Mesothelial cell of epicardium (in vitro differentiated cells): ENCODE data around the gene SPATA46. TPM values are rescaled to one million over a fixed set of nuclear protein-coding genes. Genes with fewer than 3 reads are reported as not detected.
"Not testable (repeated sequence)": the region's sequence is repeated elsewhere in the genome, so short reads cannot be mapped to it uniquely, and the experiment has no call there.

ENCODE experiments used
- DNase-seq, 2 experiments: peaks; one replicate each; pipeline ENCODE4 v3.0.0; 2021; ENCODE audit warnings: low spot score in 2 of 2; ENCODE audit not compliant: unreplicated experiment in 2 of 2
- H3K27ac Mint-ChIP-seq: 2 replicates; pipeline ENCODE4 v1.8.0; 2021; ENCODE audit warnings: mixed read lengths
- H3K27me3 Mint-ChIP-seq: 2 replicates; pipeline ENCODE4 v1.8.0; 2021; ENCODE audit warnings: low read depth, mixed read lengths
- H3K36me3 Mint-ChIP-seq: 2 replicates; pipeline ENCODE4 v1.8.0; 2021; ENCODE audit warnings: mixed read lengths
- H3K4me1 Mint-ChIP-seq: 2 replicates; pipeline ENCODE4 v1.8.0; 2021; ENCODE audit warnings: mixed read lengths
- H3K4me3 Mint-ChIP-seq: 2 replicates; pipeline ENCODE4 v1.8.0; 2021; ENCODE audit warnings: mild to moderate bottlenecking, moderate library complexity, mixed read lengths
- H3K9me3 Mint-ChIP-seq: 2 replicates; pipeline ENCODE4 v1.8.0; 2021; ENCODE audit warnings: mixed read lengths
- CTCF ChIP-seq: fragments of 200-600 bp; sonication (generic); IDR thresholded peaks from one replicate; pipeline ENCODE4 v1.5.0; 2021; ENCODE audit warnings: antibody characterized with exemption; ENCODE audit not compliant: unreplicated experiment
- total RNA-seq: library from RNA; stranded (reverse); gene quantifications from 3 replicates; pipeline ENCODE4 v1.2.1, GENCODE V29; 2021

SPATA46 gene
- not detected in 3 replicates for total RNA-seq

- H3K4me3 Mint-ChIP-seq, result no peak within 1 kb of the TSS
- no peak for DNase-seq
- no peaks in the 10 kb centered on the region for H3K9me3 Mint-ChIP-seq
- no peak for TF ChIP-seq CTCF
- H3K36me3 Mint-ChIP-seq, result no peaks in the 10 kb centered on the region
- H3K4me1 Mint-ChIP-seq, result no peaks in the 10 kb centered on the region
- no peak within 1 kb of the TSS for H3K27ac Mint-ChIP-seq
- no peaks in the 10 kb centered on the region for H3K27me3 Mint-ChIP-seq
Observed at GRCh38 chr1:162376691-162377090, at the start of gene SPATA46. TSS of gene SPATA46 (minus strand) at chr1:162376854. CDS start at chr1:162376790, 64 bp downstream.

GRCh38 chr1:162422662-162423375 lies 46.2 kb upstream of the SPATA46 start:
- no peak for TF ChIP-seq CTCF
- Mint-ChIP-seq H3K9me3 (peaks cover 14% of the 10 kb centered on the region), H3K27me3 (no peaks in the 10 kb centered on the region), H3K4me1 (no peaks in the 10 kb centered on the region), H3K36me3 (no peaks in the 10 kb centered on the region), H3K27ac (no peak overlapping the region), H3K4me3 (no peak overlapping the region)
- DNase-seq, result no peak

GRCh38 chr1:162421258-162422164 lies 44.9 kb upstream of the SPATA46 start:
- DNase-seq, result no peak
- H3K4me1 Mint-ChIP-seq, result no peaks in the 10 kb centered on the region
- TF ChIP-seq CTCF, result no peak
- no peaks in the 10 kb centered on the region for H3K27me3 Mint-ChIP-seq
- H3K4me3 Mint-ChIP-seq, result no peak overlapping the region
- peaks cover 14% of the 10 kb centered on the region for H3K9me3 Mint-ChIP-seq
- no peaks in the 10 kb centered on the region for H3K36me3 Mint-ChIP-seq
- no peak overlapping the region for H3K27ac Mint-ChIP-seq

GRCh38 chr1:162420120-162420519 lies 43.5 kb upstream of the SPATA46 start:
- no peaks in the 10 kb centered on the region for H3K27me3 Mint-ChIP-seq
- no peak overlapping the region for H3K4me3 Mint-ChIP-seq
- H3K36me3 Mint-ChIP-seq, result no peaks in the 10 kb centered on the region
- H3K9me3 Mint-ChIP-seq, result peaks cover 20% of the 10 kb centered on the region
- H3K27ac Mint-ChIP-seq, result no peak overlapping the region
- no peak for TF ChIP-seq CTCF
- DNase-seq, result no peak
- H3K4me1 Mint-ChIP-seq, result no peaks in the 10 kb centered on the region

GRCh38 chr1:162419450-162419931 lies 42.8 kb upstream of the SPATA46 start:
- peaks cover 21% of the 10 kb centered on the region for H3K9me3 Mint-ChIP-seq
- H3K27me3 Mint-ChIP-seq, H3K27ac Mint-ChIP-seq, H3K36me3 Mint-ChIP-seq, DNase-seq, H3K4me3 Mint-ChIP-seq, H3K4me1 Mint-ChIP-seq: not testable (repeated sequence)

- not testable (repeated sequence) for H3K27me3 Mint-ChIP-seq, H3K27ac Mint-ChIP-seq, H3K4me1 Mint-ChIP-seq, H3K4me3 Mint-ChIP-seq, H3K36me3 Mint-ChIP-seq, DNase-seq
- H3K9me3 Mint-ChIP-seq, result peaks cover 17% of the 10 kb centered on the region
Observed at GRCh38 chr1:162418584-162418983, 41.9 kb upstream of the SPATA46 start.
